BE2C (cell line): ENCODE data around the gene TMIGD2.

Experiments used
- DNase-seq: peaks from one replicate; pipeline ENCODE4 v3.0.0-alpha.2; 2020
- H3K27me3 ChIP-seq: fragments of 250-450 bp; sonication (Bioruptor Pico); 2 replicates; pipeline ENCODE4 v1.5.1; 2020; ENCODE audit warnings: mild to moderate bottlenecking
- H3K36me3 ChIP-seq: fragments of 250-450 bp; sonication (Bioruptor Pico); 2 replicates; pipeline ENCODE4 v1.5.1; 2020; ENCODE audit warnings: mild to moderate bottlenecking
- H3K4me1 ChIP-seq: fragments of 250-450 bp; sonication (Bioruptor Pico); 2 replicates; pipeline ENCODE4 v1.5.1; 2020
- H3K4me3 ChIP-seq: 2 replicates; pipeline ENCODE4 v1.5.1; 2011; ENCODE audit warnings: low read depth, low read length
- H3K9me3 ChIP-seq: fragments of 250-450 bp; sonication (Bioruptor Pico); 2 replicates; pipeline ENCODE4 v1.5.1; 2020
- CTCF ChIP-seq: IDR thresholded peaks from 2 replicates; pipeline ENCODE4 v1.5.1; 2012; ENCODE audit warnings: mild to moderate bottlenecking, low read depth, low read length

TMIGD2 gene

DNA sequence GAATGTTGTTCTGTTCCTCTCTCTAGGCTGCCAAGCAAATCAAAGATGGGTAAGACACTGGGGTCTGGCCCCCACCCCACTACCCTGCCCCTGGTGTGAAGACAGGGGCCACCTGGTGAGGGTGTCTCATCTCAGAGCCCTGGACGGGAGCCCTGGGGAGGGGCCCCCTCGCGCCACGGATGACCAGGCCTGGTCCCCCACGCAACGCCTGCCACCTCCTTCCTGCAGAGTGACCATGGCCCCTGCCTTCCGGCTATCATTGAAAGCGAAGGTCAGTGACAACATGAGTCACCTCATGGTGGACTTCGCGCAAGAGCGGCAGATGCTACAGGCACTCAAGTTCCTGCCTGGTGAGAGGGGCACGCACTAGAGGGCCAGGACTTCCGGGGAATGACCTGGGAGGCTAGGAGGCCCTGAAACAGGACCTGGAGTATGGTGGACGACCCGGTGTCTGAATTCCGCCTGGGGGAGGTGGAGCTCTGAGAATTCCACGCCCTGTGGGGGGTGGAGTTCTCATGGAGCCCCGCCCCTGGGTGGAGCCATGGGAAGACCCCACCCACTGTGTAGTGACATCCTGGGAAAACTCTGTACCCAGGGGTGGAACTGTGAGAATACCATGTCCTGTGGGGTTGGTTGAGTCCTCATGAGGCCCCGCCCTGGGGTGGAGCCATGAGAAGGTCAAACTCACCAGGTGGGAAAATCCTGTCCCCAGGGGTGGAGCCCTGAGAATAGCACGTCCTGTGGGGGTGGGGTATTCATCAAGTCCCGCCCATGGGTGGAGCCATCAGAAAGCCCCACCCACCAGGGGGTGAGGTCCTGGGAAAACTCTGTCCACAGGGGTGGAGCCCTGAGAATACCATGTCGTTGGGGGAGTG is 8.3 kb upstream of the TMIGD2 start:
- peak; percentile 56 for DNase-seq
- H3K27me3 ChIP-seq, result no peaks in the 10 kb centered on the region
- H3K36me3 ChIP-seq, result peaks cover 61% of the 10 kb centered on the region
- H3K4me3 ChIP-seq, result no peak overlapping the region
- H3K4me1 ChIP-seq, result no peaks in the 10 kb centered on the region
- no peak for TF ChIP-seq CTCF
- H3K9me3 ChIP-seq, result no peaks in the 10 kb centered on the region

- peaks cover 39% of the 10 kb centered on the region for H3K36me3 ChIP-seq
- H3K27me3 ChIP-seq, result no peaks in the 10 kb centered on the region
- no peak overlapping the region; the same call in 1 of the 2 replicates for H3K4me3 ChIP-seq
- peaks cover 7% of the 10 kb centered on the region for H3K4me1 ChIP-seq
- no peak for DNase-seq
- no peaks in the 10 kb centered on the region for H3K9me3 ChIP-seq
- TF ChIP-seq CTCF, result no peak
Observed at GRCh38 chr19:4305659-4306058, 3.5 kb upstream of the TMIGD2 start.

- H3K9me3 ChIP-seq, result no peaks in the 10 kb centered on the region
- TF ChIP-seq CTCF, result no peak
- peaks cover 7% of the 10 kb centered on the region for H3K4me1 ChIP-seq
- DNase-seq, result no peak
- H3K27me3 ChIP-seq, result no peaks in the 10 kb centered on the region
- H3K36me3 ChIP-seq, result peaks cover 35% of the 10 kb centered on the region
- peak overlapping the region; percentile 41 for H3K4me3 ChIP-seq
Observed at GRCh38 chr19:4305257-4305612, 3.0 kb upstream of the TMIGD2 start.

DNA sequence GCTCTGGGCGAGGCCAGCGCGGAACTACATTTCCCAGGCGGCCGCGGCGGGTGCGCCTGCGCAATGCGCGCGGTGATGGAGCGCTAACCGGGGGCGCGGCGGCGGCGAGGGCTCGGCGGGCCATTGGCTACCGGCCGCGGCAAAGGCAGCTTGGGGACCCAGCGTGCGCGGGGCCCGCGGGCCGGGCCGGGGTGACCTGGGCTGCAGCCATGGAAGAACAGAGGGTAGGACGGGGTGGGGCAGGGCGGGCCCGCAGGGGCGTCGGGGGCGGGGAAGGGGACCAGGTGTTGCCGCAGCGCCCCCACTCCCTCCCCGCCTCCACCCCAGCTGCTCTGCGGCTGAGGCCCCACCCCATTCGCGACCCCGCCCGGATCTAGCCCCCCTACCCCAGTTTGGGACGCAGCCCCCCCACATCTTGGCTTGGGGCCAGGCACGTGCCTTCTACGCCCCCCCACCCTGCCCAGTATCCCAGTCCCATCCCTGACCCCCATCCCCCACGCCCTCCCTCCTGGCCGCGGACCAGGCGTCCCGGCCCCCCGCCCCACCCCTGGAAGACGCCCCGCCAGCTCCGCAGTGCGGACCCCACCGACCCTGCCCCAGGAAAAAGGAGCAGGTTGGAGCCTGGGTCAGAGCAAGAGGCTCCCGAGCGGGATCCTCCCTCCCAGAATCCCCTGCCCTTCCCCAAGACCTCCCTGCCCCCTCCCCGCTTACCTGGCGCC is 2.5 kb upstream of the TMIGD2 start, which contains the start of gene FSD1:
Gene FSD1 (plus strand): TSS at position 61 of the 719 bp plus-strand sequence. CDS start 149 bp downstream, at position 210.
- Histone ChIP-seq H3K9me3 (no peaks in the 10 kb centered on the region), H3K4me1 (peaks cover 7% of the 10 kb centered on the region), H3K4me3 (peak within 1 kb of the TSS; percentile 41), H3K36me3 (peaks cover 31% of the 10 kb centered on the region), H3K27me3 (no peaks in the 10 kb centered on the region)
- TF ChIP-seq CTCF, result no peak
- DNase-seq, result peak; percentile 92

GRCh38 chr19:4303819-4304537 is 1.8 kb upstream of the TMIGD2 start:
- peaks cover 7% of the 10 kb centered on the region for H3K4me1 ChIP-seq
- DNase-seq, result no peak
- no peak overlapping the region; the same call in 1 of the 2 replicates for H3K4me3 ChIP-seq
- H3K9me3 ChIP-seq, result no peaks in the 10 kb centered on the region
- peaks cover 26% of the 10 kb centered on the region for H3K36me3 ChIP-seq
- no peak for TF ChIP-seq CTCF
- H3K27me3 ChIP-seq, result no peaks in the 10 kb centered on the region
